ENCODE measurements around the gene ERCC4. TPM values are rescaled to one million over a fixed set of nuclear protein-coding genes. Genes with fewer than 3 reads are reported as not detected.

The ERCC4 gene
- total RNA-seq, 1 donor from 2014 or later = 11.4 TPM

GRCh38 chr16:13923703-13924298, 3.8 kb downstream of the ERCC4 start:
- peaks cover 14% of the 10 kb centered on the region for H3K79me2 ChIP-seq (ENCODE audit: low read depth)
- no peak overlapping the region for H3K4me3 ChIP-seq
- peaks cover 11% of the 10 kb centered on the region for H3F3A ChIP-seq (ENCODE audit: low read depth)
- H4K20me1 ChIP-seq (ENCODE audit: low read depth) = peaks cover 11% of the 10 kb centered on the region
- DNase-seq (ENCODE audit: low spot score) = peak; percentile 56
- Mint-ChIP-seq H3K4me1 (peaks cover 20% of the 10 kb centered on the region), H3K4me3 (no peak overlapping the region), H3K36me3 (peaks cover 7% of the 10 kb centered on the region), H3K27me3 (ENCODE audit: insufficient read depth, low read depth) (peaks cover 2% of the 10 kb centered on the region), H3K9me3 (no peaks in the 10 kb centered on the region), H3K27ac (peak overlapping the region; percentile 51)
- no peaks in the 10 kb centered on the region for H3K27me3 ChIP-seq
- H3K9me3 ChIP-seq (ENCODE audit: low read depth) = no peaks in the 10 kb centered on the region
- H3K4me1 ChIP-seq = peaks cover 3% of the 10 kb centered on the region
- H3K4me2 ChIP-seq = no peak overlapping the region
- H2AFZ ChIP-seq (replicated peaks) = no peak overlapping the region
- TF ChIP-seq, protein P1, sequence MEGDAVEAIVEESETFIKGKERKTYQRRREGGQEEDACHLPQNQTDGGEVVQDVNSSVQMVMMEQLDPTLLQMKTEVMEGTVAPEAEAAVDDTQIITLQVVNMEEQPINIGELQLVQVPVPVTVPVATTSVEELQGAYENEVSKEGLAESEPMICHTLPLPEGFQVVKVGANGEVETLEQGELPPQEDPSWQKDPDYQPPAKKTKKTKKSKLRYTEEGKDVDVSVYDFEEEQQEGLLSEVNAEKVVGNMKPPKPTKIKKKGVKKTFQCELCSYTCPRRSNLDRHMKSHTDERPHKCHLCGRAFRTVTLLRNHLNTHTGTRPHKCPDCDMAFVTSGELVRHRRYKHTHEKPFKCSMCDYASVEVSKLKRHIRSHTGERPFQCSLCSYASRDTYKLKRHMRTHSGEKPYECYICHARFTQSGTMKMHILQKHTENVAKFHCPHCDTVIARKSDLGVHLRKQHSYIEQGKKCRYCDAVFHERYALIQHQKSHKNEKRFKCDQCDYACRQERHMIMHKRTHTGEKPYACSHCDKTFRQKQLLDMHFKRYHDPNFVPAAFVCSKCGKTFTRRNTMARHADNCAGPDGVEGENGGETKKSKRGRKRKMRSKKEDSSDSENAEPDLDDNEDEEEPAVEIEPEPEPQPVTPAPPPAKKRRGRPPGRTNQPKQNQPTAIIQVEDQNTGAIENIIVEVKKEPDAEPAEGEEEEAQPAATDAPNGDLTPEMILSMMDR (IDR thresholded peaks at IDR 0.05) = peak; percentile 71
- TF ChIP-seq EZH2phosphoT487 (IDR thresholded peaks at IDR 0.05) (no peak), EZH2 (IDR thresholded peaks at IDR 0.05) (no peak)
- H3K9ac ChIP-seq = no peak overlapping the region
- no peak overlapping the region for H3K27ac ChIP-seq
- no peaks in the 10 kb centered on the region for H3K36me3 ChIP-seq

GRCh38 chr16:13926464-13926863, 6.5 kb downstream of the ERCC4 start:
- H3K9ac ChIP-seq = no peak overlapping the region
- H3K36me3 ChIP-seq = no peaks in the 10 kb centered on the region
- TF ChIP-seq EZH2phosphoT487 (IDR thresholded peaks at IDR 0.05) (no peak), EZH2 (IDR thresholded peaks at IDR 0.05) (no peak)
- TF ChIP-seq, protein P1 (IDR thresholded peaks at IDR 0.05) = no peak
- H3K27me3 Mint-ChIP-seq (ENCODE audit: insufficient read depth, low read depth) = no peaks in the 10 kb centered on the region
- H3F3A ChIP-seq (ENCODE audit: low read depth) = peaks cover 4% of the 10 kb centered on the region
- DNase-seq (ENCODE audit: low spot score) = no peak
- no peak overlapping the region for H3K27ac ChIP-seq
- no peaks in the 10 kb centered on the region for H3K4me1 ChIP-seq
- peaks cover 4% of the 10 kb centered on the region for H4K20me1 ChIP-seq (ENCODE audit: low read depth)
- H3K4me1 Mint-ChIP-seq = peaks cover 3% of the 10 kb centered on the region
- H3K27ac Mint-ChIP-seq = no peak overlapping the region
- H3K79me2 ChIP-seq (ENCODE audit: low read depth) = peaks cover under 1% of the 10 kb centered on the region
- H3K27me3 ChIP-seq = no peaks in the 10 kb centered on the region
- peaks cover 7% of the 10 kb centered on the region for H3K36me3 Mint-ChIP-seq
- H3K4me2 ChIP-seq = no peak overlapping the region
- H3K9me3 ChIP-seq (ENCODE audit: low read depth) = no peaks in the 10 kb centered on the region
- H3K9me3 Mint-ChIP-seq = no peaks in the 10 kb centered on the region
- no peak overlapping the region for H3K4me3 Mint-ChIP-seq
- no peak overlapping the region for H2AFZ ChIP-seq (replicated peaks)
- H3K4me3 ChIP-seq = no peak overlapping the region

DNA sequence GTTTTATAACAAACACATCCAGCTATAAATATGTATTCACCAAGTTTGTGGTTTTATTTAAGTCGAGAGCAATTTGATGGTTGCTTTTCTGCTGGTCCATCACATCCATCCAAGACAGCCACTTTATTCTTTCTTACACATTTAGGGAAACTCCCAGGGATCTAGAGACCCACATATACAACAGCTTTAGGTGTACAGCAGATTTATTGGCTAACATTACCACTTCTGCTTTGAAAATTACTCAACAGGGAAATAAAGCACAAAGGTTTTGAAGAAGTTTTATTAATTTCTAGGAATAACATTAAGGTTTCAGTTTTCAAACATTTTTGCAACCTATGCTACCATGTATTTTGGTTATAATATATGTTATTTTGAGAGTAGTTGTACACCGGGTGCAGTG, 6.9 kb downstream of the ERCC4 start:
- peaks cover 3% of the 10 kb centered on the region for H3K4me1 Mint-ChIP-seq
- H3F3A ChIP-seq (ENCODE audit: low read depth) = peaks cover 4% of the 10 kb centered on the region
- no peak overlapping the region for H2AFZ ChIP-seq (replicated peaks)
- no peaks in the 10 kb centered on the region for H3K9me3 Mint-ChIP-seq
- no peak overlapping the region for H3K9ac ChIP-seq
- H3K27me3 Mint-ChIP-seq (ENCODE audit: insufficient read depth, low read depth) = no peaks in the 10 kb centered on the region
- no peaks in the 10 kb centered on the region for H3K27me3 ChIP-seq
- no peaks in the 10 kb centered on the region for H3K36me3 ChIP-seq
- DNase-seq (ENCODE audit: low spot score) = no peak
- H3K36me3 Mint-ChIP-seq = peaks cover 7% of the 10 kb centered on the region
- TF ChIP-seq EZH2phosphoT487 (IDR thresholded peaks at IDR 0.05) (no peak), EZH2 (IDR thresholded peaks at IDR 0.05) (no peak)
- TF ChIP-seq, protein P1 (IDR thresholded peaks at IDR 0.05) = no peak
- H3K4me2 ChIP-seq = no peak overlapping the region
- no peaks in the 10 kb centered on the region for H3K79me2 ChIP-seq (ENCODE audit: low read depth)
- no peak overlapping the region for H3K4me3 Mint-ChIP-seq
- peaks cover 4% of the 10 kb centered on the region for H4K20me1 ChIP-seq (ENCODE audit: low read depth)
- no peaks in the 10 kb centered on the region for H3K9me3 ChIP-seq (ENCODE audit: low read depth)
- no peak overlapping the region for H3K27ac ChIP-seq
- no peaks in the 10 kb centered on the region for H3K4me1 ChIP-seq
- no peak overlapping the region for H3K4me3 ChIP-seq
- no peak overlapping the region for H3K27ac Mint-ChIP-seq

Data from neural progenitor cell (in vitro differentiated cells).